ENCODE measurements around the gene IFIT2.
A peak's percentile ranks its signal among the peaks of the same experiment; 100 is the strongest.

The IFIT2 gene

GRCh38 chr10:89302625-89303024, 779 bp downstream of the IFIT2 start:
- TF ChIP-seq, protein P1, sequence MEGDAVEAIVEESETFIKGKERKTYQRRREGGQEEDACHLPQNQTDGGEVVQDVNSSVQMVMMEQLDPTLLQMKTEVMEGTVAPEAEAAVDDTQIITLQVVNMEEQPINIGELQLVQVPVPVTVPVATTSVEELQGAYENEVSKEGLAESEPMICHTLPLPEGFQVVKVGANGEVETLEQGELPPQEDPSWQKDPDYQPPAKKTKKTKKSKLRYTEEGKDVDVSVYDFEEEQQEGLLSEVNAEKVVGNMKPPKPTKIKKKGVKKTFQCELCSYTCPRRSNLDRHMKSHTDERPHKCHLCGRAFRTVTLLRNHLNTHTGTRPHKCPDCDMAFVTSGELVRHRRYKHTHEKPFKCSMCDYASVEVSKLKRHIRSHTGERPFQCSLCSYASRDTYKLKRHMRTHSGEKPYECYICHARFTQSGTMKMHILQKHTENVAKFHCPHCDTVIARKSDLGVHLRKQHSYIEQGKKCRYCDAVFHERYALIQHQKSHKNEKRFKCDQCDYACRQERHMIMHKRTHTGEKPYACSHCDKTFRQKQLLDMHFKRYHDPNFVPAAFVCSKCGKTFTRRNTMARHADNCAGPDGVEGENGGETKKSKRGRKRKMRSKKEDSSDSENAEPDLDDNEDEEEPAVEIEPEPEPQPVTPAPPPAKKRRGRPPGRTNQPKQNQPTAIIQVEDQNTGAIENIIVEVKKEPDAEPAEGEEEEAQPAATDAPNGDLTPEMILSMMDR (IDR thresholded peaks at IDR 0.05; ENCODE audit: low read depth, low read length, missing control alignments), result no peak
- no peak for DNase-seq (ENCODE audit: low read depth)
- H3K4me3 ChIP-seq (ENCODE audit: low read depth, low read length), result peak overlapping the region; percentile 55

DNA sequence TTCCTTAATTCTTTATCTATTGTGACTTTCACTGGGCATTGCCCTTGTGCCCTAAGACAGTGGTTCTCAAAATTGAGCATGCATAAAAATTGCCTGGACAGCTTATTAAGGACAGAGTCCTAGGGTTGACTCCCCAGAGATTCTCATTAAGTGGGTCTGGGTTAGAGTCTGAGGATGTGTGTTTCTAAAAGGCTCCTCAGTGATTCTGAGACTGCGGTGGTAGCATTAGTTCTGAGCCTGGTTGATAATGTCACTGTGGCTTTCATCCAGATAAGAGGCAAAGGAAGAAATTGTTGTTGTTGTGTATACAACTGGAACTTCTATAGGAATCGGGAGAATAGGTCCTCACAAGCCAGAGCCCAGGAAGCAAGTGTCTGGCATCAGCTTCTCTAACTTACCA, 1.3 kb downstream of the IFIT2 start:
- TF ChIP-seq, protein P1 (IDR thresholded peaks at IDR 0.05; ENCODE audit: low read depth, low read length, missing control alignments), result no peak

GRCh38 chr10:89304026-89304425, 2.2 kb downstream of the IFIT2 start:
- TF ChIP-seq, protein P1 (IDR thresholded peaks at IDR 0.05; ENCODE audit: low read depth, low read length, missing control alignments), result no peak

More for the DNA sequence above, 1.3 kb downstream of the IFIT2 start:
- H3K4me3 ChIP-seq (ENCODE audit: low read depth, low read length), result no peak overlapping the region; the same call in 1 of the 2 replicates
- DNase-seq (ENCODE audit: low read depth), result no peak

GRCh38 chr10:89304446-89304845, 2.6 kb downstream of the IFIT2 start:
- TF ChIP-seq, protein P1 (IDR thresholded peaks at IDR 0.05; ENCODE audit: low read depth, low read length, missing control alignments), result no peak
- DNase-seq (ENCODE audit: low read depth), result no peak
- H3K4me3 ChIP-seq (ENCODE audit: low read depth, low read length), result no peak overlapping the region

More at GRCh38 chr10:89304026-89304425, 2.2 kb downstream of the IFIT2 start:
- no peak for DNase-seq (ENCODE audit: low read depth)
- H3K4me3 ChIP-seq (ENCODE audit: low read depth, low read length), result no peak overlapping the region

DNA sequence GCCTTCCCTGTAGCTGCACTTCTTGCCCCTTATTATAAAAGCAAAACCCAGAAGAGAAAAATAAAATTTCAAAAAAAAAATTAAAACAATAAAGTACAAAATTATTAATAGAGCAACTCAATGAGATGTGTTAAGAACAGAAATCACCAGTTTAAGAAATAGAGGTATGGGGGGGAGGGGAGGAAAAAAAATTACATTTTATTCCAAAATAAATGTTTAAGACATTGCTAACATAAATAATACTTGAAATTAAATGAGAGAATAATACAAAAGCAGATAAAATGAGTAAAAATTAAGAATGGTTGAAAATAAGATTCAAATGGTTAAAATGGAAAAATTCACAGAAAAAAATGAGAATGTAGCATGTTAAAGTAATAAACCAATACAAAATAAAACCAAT, 3.1 kb downstream of the IFIT2 start:
- TF ChIP-seq, protein P1 (IDR thresholded peaks at IDR 0.05; ENCODE audit: low read depth, low read length, missing control alignments), result no peak
- H3K4me3 ChIP-seq (ENCODE audit: low read depth, low read length), result no peak overlapping the region
- no peak for DNase-seq (ENCODE audit: low read depth)

GRCh38 chr10:89305766-89306433, 4.1 kb downstream of the IFIT2 start:
- TF ChIP-seq, protein P1 (IDR thresholded peaks at IDR 0.05; ENCODE audit: low read depth, low read length, missing control alignments), result no peak
- DNase-seq (ENCODE audit: low read depth), result no peak
- no peak overlapping the region for H3K4me3 ChIP-seq (ENCODE audit: low read depth, low read length)

Measured in GM12864 (cell line).